ENCODE results near the gene PRKCB.

The PRKCB gene

DNA sequence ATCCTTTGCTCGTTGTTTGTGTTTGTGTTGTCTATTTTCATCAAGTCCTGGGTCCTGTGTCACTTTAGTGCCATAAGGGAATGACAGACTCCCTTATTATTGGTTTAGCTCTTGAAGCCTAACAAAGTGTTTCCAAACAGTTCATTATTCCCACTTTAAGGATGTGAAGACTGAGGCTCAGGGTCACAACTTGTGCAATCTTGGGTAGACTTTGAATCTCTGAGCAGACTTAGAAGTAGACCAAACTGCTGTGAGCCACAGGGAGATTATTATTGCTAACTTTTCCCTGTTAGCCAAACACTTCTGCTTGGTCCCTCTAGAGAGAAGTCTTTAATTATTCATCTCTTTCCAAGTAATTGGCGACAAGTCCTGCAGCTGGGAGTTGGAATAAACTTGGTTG, 31.8 kb downstream of the PRKCB start:
- DNase-seq, result no peak

DNA sequence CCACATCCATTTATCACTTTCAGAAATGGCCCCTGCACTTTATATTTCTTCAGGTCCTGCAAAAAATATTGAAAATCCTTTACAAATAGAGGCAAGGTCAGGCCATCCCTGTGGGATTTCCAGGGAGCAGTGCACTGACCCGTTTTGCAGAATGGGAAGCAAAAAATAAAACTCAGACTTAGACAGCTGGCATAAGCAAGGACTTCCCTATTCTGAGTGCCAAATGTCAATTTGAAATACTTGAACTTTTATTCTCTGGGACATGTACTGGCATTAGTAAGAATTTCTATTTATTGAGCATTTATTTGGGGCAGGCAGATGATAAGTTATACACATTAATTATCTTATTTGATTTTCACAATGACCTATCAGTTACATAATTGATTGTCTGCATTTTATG, 32.4 kb downstream of the PRKCB start:
- DNase-seq, result no peak

DNA sequence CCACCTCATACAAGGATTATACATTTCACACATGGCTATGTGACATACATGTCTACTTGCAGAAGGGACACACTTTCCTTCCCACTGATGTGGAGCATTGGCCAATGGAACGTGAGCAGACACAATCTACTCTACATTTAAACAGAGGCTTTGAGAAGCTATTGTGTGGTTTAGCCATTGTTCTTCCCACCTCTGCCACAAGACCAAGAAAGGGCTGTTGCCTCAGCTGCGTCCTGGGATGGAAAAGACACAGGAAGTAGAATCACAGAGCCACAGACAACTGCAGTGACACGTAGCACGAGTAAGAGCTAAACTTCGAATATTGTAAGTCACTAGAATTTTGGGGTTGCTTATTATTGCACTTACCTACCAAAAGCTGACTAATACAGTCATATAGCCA, 33.3 kb downstream of the PRKCB start:
- no peak for DNase-seq

DNA sequence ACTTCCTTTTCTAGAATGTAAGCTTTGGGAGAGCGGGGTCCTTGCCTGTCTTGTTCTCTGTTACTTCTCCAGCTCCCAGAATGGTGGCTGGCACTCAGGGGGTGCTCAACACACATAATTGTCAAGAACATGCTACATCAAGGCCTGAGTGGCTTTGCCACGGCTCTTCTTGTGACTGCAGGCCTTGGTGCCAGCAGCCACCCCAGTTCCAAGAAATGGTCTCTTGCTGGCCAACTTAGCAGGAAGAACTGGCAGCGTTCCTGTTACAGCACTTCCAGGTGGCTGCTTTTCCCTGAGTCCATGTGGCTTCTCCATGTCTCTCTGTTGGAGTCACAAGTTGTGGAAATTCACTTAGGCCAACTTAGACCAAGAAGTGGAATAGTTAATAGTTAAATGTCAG, 36.1 kb downstream of the PRKCB start:
- no peak for DNase-seq

DNA sequence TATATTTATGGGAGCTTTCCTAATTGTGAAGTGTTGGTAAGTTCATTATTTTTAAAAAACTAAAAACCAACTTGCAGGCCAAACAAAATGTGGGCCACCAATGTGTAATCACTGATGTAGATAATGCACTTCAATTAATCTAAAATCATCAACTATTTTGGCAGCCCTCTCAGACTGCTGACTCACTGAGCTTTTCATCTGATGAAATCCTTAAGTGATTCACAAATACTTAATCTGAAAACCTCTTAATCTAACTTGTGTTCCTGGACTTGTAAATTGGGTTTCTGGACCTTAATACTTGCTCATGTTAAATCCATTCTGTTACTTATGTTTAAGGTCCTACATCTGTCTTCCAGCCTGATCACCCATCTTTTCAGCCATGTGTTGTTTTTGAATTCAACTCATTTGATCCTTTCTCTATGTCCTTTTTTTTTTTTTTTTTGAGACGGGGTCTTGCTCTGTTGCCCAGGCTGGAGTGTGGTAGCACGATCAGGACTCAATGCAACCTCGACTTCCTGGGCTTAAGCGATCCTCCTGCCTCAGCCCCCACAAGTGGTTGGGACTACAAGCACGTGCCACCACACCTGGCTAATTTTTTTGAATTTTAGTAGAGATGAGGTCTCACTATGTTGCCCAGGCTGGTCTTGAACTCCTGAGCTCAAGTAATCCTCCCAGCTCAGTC, 39.0 kb downstream of the PRKCB start:
- no peak for DNase-seq

DNA sequence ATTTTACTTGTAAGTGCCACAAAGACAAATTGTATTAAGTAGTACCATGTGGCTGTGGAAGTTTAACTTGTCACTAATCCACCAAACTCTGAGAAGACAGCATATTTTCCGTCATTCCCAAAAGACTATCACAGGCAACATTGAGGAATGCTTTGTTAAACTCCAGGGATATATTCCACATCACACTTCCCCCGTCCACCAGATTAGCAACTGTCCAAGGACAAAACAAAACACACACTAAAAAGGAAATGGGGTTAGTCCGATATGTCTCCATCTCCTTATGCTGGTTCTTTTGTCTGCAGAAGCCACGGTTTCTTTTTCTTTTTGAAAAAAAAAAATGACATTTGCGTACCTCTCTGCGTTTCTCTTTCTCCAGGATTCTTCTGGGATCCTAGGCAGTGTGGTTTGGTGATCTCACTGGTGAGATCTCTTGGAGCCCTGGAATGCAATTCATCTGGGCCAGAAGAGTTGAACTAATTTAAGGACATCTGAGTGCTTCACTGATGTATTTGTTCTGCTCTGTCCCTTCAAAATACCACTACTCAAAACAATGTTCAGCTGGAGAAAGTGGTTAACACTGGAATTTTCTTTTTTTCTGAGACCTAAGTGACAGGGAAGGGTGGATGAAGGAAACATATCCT, 40.6 kb downstream of the PRKCB start:
- no peak for DNase-seq

DNA sequence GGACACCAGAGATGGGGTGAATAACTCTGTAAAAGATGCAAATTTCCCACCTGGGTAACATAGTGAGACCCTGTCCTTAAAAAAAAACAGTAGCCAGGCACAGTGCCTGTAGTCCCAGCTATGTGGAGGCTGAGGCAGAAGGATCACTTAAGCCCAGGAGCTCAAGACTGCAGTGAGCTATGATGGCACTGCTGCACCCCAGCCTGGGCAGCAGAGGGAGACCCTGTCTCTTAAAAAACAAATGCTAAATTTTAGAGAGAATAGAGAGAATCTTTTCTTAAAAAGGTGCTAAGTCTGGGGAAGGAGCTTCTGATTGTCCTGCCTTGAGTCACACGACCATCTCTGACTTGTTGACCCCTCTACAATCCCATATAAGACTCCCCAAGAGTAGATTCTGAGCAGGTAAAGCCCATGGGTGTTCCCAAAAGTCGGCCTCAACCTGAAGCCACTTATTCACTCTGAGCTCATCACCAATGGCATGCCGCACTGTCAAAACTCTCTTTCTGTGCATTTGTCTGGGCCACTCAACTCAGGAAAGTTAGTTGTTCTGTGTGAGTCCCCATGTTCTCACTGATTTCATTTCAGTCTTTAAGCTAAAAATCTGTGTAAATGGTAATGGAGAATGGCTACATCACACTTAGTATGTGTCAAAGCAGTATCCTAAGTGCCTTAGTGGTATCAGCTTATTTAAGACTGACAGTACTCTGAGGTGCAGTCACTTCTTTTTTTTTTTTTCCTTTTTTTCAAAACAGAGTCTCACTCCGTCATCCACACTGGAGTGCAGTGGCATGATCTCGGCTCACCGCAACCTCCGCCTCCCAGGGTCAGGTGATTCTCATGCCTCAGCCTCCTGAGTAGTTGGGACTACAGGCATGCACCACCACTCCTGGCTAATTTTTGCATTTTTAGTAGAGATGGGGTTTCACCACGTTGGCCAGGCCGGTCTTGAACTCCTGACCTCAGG, 41.6 kb downstream of the PRKCB start:
- DNase-seq, result no peak

DNA sequence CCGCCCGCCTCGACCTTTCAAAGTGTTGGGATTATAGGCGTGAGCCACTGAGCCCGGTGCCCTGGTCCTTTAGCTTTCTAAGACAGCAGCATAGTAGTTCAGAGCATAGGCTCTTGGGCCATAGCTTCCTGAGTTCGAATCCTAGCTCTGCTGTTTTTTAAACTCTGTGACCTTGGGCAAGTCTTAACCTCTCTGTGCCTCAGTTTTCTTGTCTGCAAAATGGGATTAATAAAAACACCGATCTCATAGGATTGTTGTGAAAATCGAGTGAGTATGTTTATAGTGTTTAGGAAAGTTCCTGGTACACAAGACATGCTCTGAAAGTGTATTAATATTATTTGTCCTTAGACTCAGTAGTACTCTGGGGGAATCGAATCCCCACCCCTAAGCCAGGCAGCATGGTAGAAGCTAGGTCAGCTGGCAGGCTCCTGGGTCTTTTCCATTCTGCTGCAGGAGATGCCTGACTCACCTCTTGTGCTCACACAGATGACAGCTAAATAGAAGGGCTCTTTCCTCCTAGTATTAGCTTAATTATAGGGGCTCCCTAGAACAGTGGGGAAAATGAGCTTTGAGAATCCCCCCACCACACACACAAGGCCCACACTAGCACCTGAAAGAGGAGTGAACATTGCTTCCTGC, 44.1 kb downstream of the PRKCB start:
- no peak for DNase-seq

DNA sequence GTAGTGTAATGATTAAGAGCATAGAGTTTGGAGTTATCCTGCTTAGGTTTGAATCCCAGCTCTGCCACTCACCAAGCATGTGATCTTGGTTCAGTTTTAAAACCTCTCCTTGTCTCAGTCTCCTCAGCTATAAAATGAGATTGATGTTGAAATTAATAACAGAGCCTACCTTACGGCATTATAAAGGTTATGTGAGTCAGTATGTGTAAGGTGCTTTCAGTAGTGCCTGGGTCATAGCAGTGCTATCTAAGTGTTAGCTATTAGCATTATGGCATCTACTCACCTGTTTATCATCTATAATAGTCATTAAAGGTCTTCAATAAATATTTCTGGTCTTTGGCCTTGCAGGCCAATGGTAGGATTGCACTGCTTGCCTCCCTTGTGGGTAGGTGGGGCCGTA, 53.4 kb downstream of the PRKCB start:
- DNase-seq, result no peak

DNA sequence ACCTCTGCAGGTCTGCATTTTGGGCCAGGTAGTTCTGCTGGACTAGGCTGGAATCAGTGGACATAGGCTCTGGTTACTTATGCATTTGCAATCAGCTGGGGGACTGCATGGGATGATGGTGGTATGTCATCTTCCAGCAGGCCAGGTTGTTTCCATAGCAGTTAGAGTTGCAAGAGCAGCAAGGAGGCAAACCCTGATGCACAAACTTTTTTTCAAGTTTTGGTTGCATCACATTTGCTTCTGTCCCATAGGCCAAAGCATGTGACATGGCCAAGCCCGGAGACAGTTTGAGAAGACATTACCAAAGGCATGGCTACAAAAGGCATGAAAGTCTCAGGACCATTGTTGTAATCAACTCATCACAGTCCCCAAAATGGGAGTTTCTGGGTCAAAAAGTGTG, 58.2 kb downstream of the PRKCB start:
- no peak for DNase-seq

DNA sequence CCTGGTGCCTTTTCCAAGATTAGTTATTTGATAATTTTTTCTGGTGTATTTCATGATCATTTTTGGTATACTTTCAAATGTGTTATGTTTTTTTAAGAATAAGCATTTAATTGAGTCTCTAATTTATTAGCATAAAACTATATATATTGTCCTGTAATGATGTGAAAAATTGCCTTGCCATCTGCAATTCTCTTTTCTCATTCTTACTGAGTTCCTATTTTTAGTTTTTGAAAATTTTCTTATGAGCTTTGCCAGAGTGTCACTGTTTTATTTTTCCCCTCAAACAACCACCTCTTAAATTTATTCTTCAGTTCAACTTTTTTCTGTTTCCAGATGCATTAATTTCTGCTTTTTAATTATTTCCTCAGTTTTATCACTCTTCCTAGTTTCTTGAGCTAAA, 59.3 kb downstream of the PRKCB start:
- no peak for DNase-seq

DNA sequence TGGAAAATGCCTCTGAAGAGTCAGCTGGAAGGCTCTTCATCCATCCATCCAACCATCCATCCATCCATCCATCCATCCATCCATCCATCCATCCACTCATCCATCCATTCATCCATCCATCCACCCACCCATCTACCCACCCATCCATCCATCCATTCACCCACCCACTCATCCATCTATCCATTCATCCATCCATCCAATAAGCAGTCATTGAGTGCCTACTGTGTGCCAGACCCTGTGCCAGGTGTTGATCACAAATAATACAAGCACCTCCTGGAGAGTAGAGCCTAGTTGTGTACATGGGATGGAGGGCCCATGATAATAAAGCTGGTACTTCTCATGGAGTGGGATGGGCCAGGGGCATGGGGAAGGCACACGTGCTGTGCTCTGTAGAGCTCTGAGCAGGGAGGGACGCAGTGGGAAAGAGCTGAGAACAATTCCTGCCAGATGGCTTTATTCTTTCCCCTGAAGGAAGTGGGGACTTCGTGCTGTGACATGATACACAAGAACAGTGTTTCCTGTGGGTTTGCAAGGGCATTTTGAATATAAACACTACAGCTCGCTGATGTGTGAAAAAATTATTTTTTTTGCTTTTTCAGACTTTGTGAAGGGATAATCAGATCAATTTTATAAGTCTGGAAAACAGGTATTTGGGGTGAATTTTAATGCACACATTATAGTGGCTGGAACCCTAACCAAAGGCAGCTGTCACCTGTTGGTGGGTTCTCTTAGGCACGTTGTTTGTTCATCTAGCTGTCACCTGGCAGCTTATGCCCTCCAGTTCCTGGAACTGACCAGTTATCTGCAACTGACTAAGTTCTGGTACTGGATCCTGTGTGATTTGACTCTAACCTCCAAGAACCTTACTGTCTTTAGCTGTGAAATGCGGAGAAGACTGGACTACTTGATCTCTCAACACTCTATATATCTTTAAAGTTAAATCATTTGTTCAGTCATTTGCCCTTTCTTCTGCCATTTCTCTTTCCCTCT, 61.3 kb downstream of the PRKCB start:
- DNase-seq, result no peak

DNA sequence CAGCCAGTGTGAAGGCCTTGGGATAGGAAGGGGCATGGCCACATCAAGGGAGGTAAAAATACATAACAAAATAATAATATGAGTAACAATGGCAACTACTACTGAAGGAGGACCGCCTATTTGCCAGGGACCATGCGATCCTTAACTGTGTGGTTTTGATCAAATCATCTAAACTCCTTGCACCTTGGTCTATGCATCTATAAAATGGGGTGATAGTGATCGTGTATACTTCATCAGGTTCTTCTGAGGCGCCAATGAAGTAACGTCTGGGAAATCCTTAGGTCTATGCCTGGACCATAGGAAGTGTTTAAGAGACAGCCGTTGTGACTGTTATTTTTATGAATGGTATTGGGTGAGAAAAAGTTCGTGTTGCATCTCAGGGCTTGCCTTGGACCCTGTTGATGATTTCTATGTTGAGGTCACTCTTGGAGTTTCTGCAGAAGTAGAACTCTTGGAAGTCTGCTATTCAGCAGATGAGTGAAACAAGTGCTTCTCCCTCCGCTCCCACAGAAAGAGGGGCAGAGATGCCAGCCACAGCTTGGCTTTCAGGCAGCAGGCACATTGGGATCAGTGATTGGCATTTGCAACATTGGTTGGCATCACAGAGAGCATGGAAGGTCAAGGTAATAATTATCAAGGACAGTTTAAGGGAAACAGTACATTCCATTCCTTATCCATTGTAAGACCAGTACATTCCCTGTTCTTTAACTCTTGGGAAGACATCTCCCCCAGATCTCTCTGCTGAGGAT, 63.1 kb downstream of the PRKCB start:
- no peak for DNase-seq

DNA sequence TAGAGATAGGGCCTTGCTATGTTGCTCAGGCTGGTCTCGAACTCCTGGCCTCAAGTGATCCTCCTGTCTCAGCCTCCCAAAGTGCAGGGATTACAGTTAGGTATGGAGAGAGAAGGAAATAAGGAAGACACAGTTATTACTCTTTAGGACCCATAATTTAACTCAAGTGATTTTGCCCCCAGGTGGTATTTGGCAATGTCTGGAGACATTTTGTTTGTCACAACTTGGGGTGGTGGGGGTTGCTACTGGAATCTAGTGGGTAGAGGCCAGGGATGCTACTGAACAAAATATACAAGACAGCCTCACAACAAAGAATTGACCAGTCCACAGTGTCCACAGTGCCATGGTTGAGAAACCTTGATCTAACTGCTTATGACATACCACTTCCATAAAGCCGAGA, 64.1 kb downstream of the PRKCB start:
- DNase-seq, result no peak

DNA sequence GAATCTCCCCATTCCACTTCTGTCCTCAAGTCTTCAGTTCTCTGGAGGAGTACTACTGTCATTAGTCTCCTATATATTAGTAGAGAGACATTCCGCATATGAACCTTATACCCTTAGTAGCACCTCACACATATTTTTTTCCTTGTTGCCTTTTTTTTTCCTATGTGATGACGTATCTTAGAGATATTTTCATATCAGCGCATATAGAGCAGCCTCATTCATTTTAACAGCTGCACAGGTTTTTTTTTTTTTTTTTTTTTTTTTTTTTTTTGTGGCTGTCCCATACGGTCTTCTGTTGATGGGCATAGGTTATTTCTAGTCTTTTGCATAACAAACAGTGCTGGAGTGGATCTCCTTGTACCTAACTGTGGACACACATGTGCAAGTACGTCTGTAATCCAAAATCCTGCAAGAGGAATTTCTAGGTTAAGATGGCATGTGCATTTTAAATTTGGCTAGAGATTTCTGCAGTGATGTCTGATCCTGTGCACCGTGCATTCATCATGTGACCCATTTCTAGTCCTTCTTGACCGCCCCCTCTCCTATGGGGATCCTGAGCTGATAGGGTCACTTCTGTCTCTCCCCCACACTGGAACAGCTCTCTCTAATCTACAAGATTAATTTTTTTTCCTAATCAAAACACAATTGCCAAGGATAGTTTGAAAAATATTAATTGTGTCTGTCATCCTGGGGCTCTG, 64.8 kb downstream of the PRKCB start:
- DNase-seq, result no peak

DNA sequence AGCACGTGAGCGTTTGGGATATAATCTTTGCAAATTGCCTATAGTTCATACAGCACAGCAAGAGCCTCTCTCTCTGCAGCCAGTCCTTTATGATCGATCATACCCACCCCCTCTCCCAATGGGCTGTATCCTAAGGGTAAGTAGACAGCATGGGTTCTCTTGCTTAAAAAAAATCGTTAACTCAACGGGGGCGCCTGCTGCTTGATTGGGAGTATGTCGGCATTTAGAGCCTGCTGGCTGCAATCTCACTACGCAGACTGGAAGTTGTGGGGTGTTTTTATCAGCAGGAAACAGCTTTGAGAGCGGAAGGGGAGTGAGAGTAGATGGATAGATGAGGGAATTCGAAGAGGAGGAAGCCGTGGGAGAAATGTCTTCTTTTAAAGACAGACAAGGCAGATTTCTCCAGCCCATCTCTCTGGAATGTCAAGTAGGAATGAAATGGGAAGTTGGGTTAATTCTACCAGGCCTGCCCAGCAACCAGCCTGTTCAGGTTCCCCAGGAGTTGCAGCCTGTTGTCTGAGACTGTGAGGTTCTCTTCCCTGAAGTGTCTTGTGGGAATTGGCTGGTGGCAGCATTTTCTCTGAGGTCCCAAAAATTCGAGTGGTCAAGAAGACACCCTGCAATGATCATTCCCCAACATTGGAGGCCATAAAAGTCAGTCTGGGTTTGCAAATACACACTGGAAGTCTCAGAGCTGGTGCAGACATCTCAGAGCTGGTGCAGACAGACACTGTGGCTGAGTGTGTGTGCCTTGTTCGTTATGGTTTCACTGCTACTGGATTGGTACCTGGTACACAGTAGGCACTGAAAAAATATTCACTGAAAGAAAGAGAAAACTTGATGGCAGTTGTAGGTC, 65.6 kb downstream of the PRKCB start:
- no peak for DNase-seq

DNA sequence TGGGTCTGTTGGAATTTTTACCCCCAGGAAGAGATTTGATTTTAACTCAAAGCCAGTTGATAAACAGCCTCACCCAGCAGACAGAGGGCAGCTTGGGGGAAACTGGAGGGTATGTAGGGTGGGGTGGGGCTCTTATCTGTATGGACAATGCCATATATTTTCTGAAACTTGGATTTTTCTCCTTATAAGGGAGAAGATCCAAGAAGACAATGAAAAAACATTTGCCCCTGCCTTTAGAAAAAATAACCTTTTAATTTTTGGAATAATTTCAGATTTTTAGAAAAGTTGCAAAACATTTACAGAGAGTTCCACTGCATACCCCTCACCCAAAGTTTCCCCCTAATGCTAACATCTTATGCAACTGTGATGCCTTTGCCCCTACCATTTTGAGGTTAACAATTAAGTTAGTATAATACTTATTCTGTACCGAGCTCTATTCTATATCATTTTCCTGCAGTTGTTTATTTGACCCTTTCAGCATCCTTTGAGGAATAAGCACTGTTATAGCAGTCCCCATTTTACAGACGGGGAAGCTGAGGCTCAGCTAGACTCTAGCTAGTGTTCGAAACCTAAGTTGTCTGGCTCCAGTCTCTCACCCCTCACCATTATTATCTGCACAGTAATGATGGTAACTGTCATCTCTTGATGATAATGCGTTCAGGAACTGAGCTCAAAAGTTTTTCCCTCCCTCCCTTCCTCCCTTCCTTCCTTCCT, 66.4 kb downstream of the PRKCB start:
- no peak for DNase-seq

DNA sequence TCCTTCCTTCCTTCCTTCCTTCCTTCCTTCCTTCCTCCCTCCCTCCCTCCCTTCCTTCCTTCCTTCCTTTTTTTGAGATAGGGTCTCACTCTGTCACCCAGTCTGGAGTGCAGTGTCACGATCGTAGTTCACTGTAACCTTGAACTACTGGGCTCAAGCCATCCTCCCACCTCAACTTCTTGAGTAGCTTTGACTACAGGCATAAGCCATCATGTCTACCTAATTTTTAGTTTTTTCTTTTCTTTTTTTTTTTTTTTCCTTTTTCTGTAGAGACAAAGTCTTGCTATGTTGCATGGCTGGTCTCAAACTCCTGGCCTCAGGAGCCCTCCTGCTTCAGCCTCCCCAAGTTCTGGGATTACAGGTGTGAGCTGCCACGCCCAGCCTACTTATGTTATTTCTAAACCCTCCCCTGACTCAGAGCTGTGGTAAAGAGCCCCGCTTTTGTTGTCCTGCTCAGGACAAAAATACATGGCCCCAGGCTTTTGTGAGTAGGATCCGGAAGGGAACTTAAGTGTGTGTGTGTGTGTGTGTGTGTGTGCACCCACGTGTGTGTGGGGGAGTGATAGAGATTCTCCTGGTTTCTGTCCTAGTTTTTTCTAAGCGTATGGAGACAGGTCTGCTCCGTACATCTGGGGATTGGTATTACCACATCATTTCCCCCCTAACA, 67.1 kb downstream of the PRKCB start:
- no peak for DNase-seq
